Raji (cell line): ENCODE results near the gene CD63.

Source experiments
- POLR2A ChIP-seq: IDR thresholded peaks from 2 replicates; pipeline ENCODE4 v1.6.1; 2011; ENCODE audit warnings: low read depth, low read length, control low read depth; ENCODE audit not compliant: insufficient read depth

Gene CD63

GRCh38 chr12:55705782-55706402 is 22.9 kb downstream of the CD63 start:
- no peak for TF ChIP-seq POLR2A

GRCh38 chr12:55704824-55705718 is 23.7 kb downstream of the CD63 start:
- no peak for TF ChIP-seq POLR2A

GRCh38 chr12:55703901-55704761 is 24.7 kb downstream of the CD63 start:
- no peak for TF ChIP-seq POLR2A

- TF ChIP-seq POLR2A = no peak
Measured at GRCh38 chr12:55703288-55703687, 25.5 kb downstream of the CD63 start.

- TF ChIP-seq POLR2A = no peak
Measured at GRCh38 chr12:55702861-55703260, 25.9 kb downstream of the CD63 start.

- no peak for TF ChIP-seq POLR2A
Measured at GRCh38 chr12:55700255-55701018, 28.4 kb downstream of the CD63 start.

GRCh38 chr12:55699471-55700055 is 29.2 kb downstream of the CD63 start:
- no peak for TF ChIP-seq POLR2A

GRCh38 chr12:55698965-55699364 is 29.8 kb downstream of the CD63 start:
- no peak for TF ChIP-seq POLR2A

GRCh38 chr12:55698241-55698955 is 30.4 kb downstream of the CD63 start:
- no peak for TF ChIP-seq POLR2A

- no peak for TF ChIP-seq POLR2A
Measured at GRCh38 chr12:55697686-55698085, 31.1 kb downstream of the CD63 start.

- no peak for TF ChIP-seq POLR2A
Measured at GRCh38 chr12:55696796-55697462, 31.9 kb downstream of the CD63 start.

- no peak for TF ChIP-seq POLR2A
Measured at GRCh38 chr12:55696141-55696540, 32.7 kb downstream of the CD63 start.

GRCh38 chr12:55695349-55695748 is 33.5 kb downstream of the CD63 start:
- no peak for TF ChIP-seq POLR2A

- no peak for TF ChIP-seq POLR2A
Measured at GRCh38 chr12:55694651-55695050, 34.2 kb downstream of the CD63 start.

- TF ChIP-seq POLR2A = no peak
Measured at GRCh38 chr12:55694188-55694515, 34.7 kb downstream of the CD63 start.
